Measurements from ENCODE around the gene MFAP2.
"Not testable (repeated sequence)": the region's sequence is repeated elsewhere in the genome, so short reads cannot be mapped to it uniquely, and the experiment has no call there.

MFAP2 gene

GRCh38 chr1:16978567-16979474 lies 1.6 kb downstream of the MFAP2 start:
- no peak for DNase-seq

DNA sequence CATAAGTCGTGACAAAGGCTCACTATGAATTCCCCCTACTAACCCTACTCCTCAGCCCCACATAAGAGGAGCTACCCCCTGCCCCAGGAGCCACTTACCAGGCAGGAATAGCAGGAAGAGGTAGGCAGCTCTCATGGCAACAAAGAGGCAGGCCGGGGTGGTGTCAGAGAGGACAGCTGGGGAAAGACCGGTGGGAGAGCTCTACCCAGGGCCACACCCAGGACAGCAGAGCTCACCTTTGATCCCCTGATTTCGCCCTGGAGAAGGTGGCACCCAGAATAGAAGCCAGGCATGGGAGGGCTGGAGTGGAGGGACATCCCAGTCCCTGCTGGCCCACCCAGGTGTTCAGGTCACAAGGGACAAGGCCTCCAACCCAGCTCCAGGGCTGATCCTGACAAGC lies 2.3 kb downstream of the MFAP2 start:
- DNase-seq = no peak

- DNase-seq = no peak
These were observed 3.0 kb downstream of the MFAP2 start for GRCh38 chr1:16977377-16977776.

DNA sequence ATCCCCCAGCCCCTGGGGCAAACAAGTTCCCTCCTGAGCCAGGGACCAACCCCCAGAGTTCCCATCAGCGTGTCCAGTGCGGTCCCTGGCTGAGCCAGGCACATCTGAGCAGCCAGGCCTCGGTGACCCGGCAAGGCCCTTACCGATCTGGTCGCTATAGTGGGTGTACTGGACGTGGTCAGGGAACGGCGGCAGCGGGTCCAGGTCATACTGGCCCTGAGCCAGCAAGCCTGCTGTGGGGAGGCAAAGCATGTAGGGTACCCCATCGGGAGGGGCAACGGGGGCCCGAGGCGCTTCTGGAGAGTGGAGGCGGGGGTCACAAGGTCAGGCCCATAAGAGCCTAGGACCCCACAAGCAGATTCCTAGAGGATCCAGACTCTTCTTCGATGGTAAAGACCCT lies 3.5 kb downstream of the MFAP2 start:
- no peak for DNase-seq

- no peak for DNase-seq
These were observed 4.6 kb downstream of the MFAP2 start for GRCh38 chr1:16975838-16976237.

- DNase-seq = no peak
These were observed 5.2 kb downstream of the MFAP2 start for GRCh38 chr1:16975211-16975610.

DNA sequence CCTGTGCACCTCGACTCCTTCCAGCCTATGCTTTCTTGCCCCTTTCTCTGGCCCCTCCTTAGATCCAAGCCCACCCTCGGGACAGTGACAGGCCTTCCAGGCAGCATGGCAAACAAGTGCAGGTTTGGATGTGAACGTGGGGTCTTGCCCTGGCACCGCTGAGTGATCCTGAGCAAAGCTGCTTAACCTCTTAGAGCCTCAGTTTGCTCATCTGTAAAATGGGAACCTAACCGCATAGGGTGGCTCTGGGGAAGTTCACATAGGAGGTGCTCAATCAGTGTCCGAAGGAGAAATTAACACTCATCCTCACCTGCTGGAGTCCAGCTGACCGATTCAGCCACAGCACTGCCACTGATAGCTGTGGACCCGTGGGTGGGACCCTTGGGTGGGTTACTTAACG lies 7.2 kb downstream of the MFAP2 start:
- DNase-seq = no peak

GRCh38 chr1:16972189-16972895 lies 8.1 kb downstream of the MFAP2 start:
- DNase-seq = no peak

DNA sequence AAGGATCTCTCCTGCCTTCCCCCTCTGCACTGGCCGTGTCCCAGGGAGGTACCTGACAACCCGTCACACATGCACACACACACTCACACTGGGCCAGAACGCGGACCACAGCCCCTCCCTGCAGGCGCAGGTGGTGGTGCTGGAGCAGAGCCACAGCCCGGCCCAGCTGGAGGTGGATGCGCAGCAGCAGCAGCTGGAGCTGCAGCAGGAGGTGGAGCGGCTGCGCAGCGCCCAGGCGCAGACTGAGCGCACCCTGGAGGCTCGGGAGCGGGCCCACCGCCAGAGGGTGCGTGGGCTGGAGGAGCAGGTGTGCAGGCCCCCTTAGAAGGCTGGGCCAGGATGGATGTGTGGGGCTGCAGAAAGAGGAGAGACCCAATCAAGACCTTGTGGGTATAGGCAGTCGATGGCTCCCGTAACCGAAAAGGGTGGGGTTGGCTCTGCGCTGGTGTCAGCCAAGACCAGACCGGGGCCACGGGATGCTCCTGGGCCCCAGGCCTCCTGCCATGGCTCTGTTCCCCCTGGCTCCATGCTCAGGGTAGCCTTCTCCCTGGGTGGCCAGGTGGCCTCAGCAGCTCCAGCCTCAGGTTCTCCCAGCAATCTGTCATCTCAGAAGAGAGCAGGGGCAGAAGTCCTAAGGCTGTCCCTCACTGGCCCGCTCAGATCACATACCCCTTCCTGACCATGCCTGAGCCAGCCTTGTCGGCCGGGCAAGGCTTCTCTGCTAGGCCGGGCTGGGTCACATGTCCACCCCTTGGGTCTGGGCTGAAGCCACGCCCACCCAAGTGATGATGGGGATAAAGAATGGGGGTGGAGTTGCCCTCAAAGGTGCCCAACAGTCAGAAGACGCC lies 8.9 kb downstream of the MFAP2 start:
- DNase-seq = peak; percentile 33

DNA sequence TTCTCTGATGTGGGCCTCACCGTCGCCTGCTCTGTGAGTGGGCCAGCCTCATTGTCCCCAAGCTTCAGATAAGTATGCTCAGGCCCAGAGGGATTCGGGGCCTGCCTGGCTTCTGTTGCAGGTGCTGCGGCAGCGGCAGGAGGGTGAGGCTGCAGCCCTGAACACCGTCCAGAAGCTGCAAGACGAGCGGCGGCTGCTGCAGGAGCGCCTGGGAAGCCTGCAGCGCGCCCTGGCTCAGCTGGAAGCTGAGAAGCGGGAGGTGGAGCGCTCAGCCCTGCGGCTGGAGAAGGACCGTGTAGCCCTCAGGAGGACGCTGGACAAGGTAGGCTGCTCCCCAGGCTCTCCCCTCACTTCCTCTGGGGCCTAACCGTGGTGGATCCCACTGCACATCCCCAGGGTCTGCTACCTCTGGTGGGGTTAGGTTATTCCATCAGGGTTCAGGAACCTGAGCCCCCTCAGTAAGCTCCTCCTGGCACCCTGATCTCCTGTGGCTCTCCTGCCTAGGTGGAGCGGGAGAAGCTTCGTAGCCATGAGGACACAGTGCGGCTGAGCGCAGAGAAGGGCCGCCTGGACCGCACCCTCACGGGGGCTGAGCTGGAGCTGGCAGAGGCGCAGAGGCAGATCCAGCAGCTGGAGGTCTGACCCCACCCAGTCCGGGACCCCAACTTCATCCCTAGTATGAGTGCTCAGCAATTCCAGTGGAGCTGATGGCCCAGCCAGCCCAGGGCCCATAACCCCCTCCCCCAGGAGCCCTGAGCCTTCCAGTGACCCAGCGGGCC lies 10.1 kb downstream of the MFAP2 start:
- DNase-seq = no peak

- no peak for DNase-seq
These were observed 10.8 kb downstream of the MFAP2 start for GRCh38 chr1:16969651-16970050.

DNA sequence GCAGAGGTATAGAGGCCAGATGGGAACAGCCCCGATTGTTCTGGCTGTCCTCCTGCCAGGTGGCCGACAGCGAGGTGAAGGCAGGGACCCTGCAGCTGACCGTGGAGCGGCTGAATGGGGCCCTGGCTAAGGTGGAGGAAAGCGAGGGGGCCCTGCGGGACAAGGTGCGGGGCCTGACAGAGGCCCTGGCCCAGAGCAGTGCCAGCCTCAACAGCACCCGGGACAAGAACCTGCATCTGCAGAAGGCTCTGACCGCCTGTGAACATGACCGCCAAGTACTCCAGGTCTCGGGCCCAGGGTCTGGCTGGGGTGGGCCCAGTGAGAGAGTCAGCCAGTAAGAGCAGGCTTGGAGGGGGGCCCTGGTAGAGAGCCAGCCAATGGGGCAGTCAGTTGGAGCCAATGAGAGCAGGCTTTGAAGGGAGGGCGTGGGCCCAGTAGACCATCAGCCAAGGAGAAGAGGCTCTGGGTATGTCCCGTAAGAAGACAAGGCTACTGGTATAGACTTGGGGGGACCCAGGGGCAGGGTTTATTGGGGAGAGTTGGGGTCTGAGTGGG lies 11.3 kb downstream of the MFAP2 start:
- no peak for DNase-seq

GRCh38 chr1:16968372-16968771 lies 12.0 kb downstream of the MFAP2 start:
- no peak for DNase-seq

DNA sequence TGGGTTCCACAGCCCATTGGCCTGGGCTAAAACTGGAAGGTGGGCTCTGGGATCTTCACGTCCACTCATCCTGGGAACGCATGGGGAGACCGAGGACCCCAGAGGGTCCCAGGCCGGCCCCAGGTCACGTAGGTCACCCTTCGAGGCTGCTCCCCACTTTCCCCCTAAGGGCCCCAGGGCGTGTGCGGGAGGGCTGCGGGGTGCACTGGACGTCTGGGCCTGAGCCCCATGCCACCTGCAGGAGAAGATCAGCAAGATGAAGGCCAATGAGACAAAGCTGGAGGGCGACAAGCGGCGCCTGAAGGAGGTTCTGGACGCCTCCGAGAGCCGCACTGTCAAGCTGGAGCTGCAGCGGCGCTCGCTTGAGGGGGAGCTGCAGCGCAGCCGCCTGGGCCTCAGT lies 12.5 kb downstream of the MFAP2 start:
- no peak for DNase-seq

DNA sequence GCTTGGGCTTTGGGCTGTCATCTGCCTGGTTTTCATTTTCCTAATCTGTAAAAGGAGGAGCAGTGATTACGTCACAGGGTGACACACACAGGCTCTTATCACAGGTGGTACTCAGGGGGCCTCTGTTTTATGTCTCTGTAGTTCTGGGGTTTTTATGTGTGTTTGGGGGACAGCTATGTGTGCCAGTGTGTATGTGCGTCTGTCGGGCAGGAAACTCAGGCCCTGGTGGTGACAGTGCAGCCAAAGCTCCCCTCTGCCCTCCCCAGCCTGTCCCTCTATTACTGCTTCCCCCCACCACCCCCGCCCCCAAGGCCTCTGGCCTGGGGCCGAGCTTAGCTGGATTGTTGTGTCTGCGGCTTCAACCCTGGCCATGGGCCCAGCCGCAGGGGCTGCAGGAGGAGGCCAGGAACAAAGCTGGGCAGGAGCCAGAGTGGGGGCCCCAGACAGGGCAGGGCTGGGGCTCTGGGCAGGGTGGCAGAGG lies 13.3 kb downstream of the MFAP2 start:
- DNase-seq = no peak

DNA sequence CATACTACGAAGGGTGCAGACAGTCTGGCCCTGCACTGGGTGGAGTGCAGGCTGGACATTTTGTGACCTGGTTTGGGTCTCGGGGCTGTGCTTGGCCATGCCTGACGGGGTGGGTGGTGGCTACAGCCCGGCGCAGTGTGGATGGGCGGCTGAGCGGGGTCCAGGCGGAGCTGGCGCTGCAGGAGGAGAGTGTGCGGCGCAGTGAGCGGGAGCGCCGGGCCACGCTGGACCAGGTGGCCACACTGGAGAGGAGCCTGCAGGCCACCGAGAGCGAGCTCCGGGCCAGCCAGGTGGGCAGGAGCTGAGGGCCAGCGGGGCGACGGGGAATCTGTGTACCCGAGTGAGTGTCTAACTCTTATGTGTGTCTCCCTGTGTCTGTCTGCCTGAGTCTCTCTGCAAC lies 14.1 kb downstream of the MFAP2 start:
- DNase-seq = no peak

GRCh38 chr1:16965486-16966067 lies 14.8 kb downstream of the MFAP2 start:
- no peak for DNase-seq

GRCh38 chr1:16964169-16964568 lies 16.3 kb downstream of the MFAP2 start:
- DNase-seq = not testable (repeated sequence)

GRCh38 chr1:16961297-16962133 lies 18.9 kb downstream of the MFAP2 start:
- DNase-seq = no peak

GRCh38 chr1:16960560-16961296 lies 19.7 kb downstream of the MFAP2 start:
- DNase-seq = peak; percentile 92

Measured in hematopoietic multipotent progenitor cell treated with erythropoietin and hydrocortisone succinate and interleukin-3 and kit ligand, for 6 days (in vitro differentiated cells).